SK-N-SH (cell line): Measurements from ENCODE around the gene GRIK5. TPM values are rescaled to one million over a fixed set of nuclear protein-coding genes. Genes with fewer than 3 reads are reported as not detected.
A peak's percentile ranks its signal among the peaks of the same experiment; 100 is the strongest.

Experiments used
- CTCF ChIA-PET: fragments of 300-600, 350-600 bp; formaldehyde crosslinking; extraction: SDS; loops from one replicate; lab custom pipeline; 2021; lab: Yijun Ruan, JAX
- POLR2A ChIA-PET: fragments of 350-600 bp; sonication (Branson Sonifier 250); formaldehyde crosslinking; extraction: SDS; loops from one replicate; lab custom pipeline; 2020; ENCODE audit warnings: antibody characterized with exemption, inconsistent platforms; lab: Yijun Ruan, JAX
- DNase-seq: peaks from one replicate; pipeline ENCODE4 v3.0.0; 2012
- H2AFZ ChIP-seq: fragments of 200-600 bp; sonication (generic); 2 replicates; pipeline ENCODE4 v1.8.1; 2016; ENCODE audit warnings: antibody characterized with exemption, mild to moderate bottlenecking, low read depth
- H3F3A ChIP-seq: fragments of 200-600 bp; sonication (generic); replicated peaks from 2 replicates; pipeline ENCODE3; 2016; ENCODE audit warnings: antibody characterized with exemption, mild to moderate bottlenecking; ENCODE audit not compliant: insufficient read depth
- H3K27ac ChIP-seq, 2 experiments: fragments of 200-500 bp in 1 of 2; fragments of 200-600 bp in 1 of 2; sonication (Bioruptor generic) in 1 of 2; sonication (generic), shearing (Covaris generic) in 1 of 2; 2 replicates each; pipeline versions ENCODE4 v1.5.1 to v1.6.1; 2014 to 2016; ENCODE audit warnings: low read depth in 2 of 2, inconsistent platforms in 1 of 2, low read length in 1 of 2, mild to moderate bottlenecking in 1 of 2, mixed read lengths in 1 of 2
- H3K27me3 ChIP-seq: fragments of 200-600 bp; sonication (generic), shearing (Covaris generic); 2 replicates; pipeline ENCODE4 v1.6.1; 2016; ENCODE audit warnings: mixed run types; ENCODE audit not compliant: insufficient read depth
- H3K36me3 ChIP-seq, 2 experiments: fragments of 200-500 bp in 1 of 2; fragments of 200-600 bp in 1 of 2; sonication (Bioruptor generic) in 1 of 2; sonication (generic) in 1 of 2; replicated peaks in 1 of 2; 2 replicates each; pipeline versions ENCODE3 to v1.5.1; 2014 to 2016; ENCODE audit warnings: low read length in 1 of 2, mild to moderate bottlenecking in 1 of 2; ENCODE audit not compliant: insufficient read depth in 2 of 2, control insufficient read depth in 1 of 2
- H3K4me1 ChIP-seq, 2 experiments: fragments of 200-500 bp in 1 of 2; fragments of 200-600 bp in 1 of 2; sonication (Bioruptor generic) in 1 of 2; sonication (generic), shearing (Covaris generic) in 1 of 2; 2 replicates each; pipeline versions ENCODE4 v1.5.1 to v1.6.1; 2014 to 2016; ENCODE audit warnings: low read depth in 1 of 2, low read length in 1 of 2, mixed run types in 1 of 2; ENCODE audit not compliant: insufficient read depth in 2 of 2, control insufficient read depth in 1 of 2
- H3K4me2 ChIP-seq: fragments of 200-600 bp; sonication (generic), shearing (Covaris generic); 2 replicates; pipeline ENCODE4 v1.6.1; 2017; ENCODE audit warnings: mixed run types
- H3K4me3 ChIP-seq, 2 experiments: fragments of 200-500 bp in 1 of 2; fragments of 200-600 bp in 1 of 2; sonication (Bioruptor generic) in 1 of 2; sonication (generic), shearing (Covaris generic) in 1 of 2; 2 replicates each; pipeline versions ENCODE4 v1.5.1 to v1.8.1; 2014 to 2016; ENCODE audit warnings: low read depth in 2 of 2, inconsistent platforms in 1 of 2, low read length in 1 of 2, mild to moderate bottlenecking in 1 of 2, mixed read lengths in 1 of 2, moderate library complexity in 1 of 2
- H3K79me2 ChIP-seq: fragments of 200-600 bp; sonication (generic); 2 replicates; pipeline ENCODE4 v1.8.1; 2017; ENCODE audit warnings: mild to moderate bottlenecking; ENCODE audit not compliant: insufficient read depth
- H3K9ac ChIP-seq: fragments of 200-600 bp; sonication (generic); 2 replicates; pipeline ENCODE4 v1.6.1; 2017; ENCODE audit warnings: mixed run types
- H3K9me2 ChIP-seq: fragments of 200-600 bp; sonication (generic); 2 replicates; pipeline ENCODE4 v1.6.1; 2017; ENCODE audit warnings: mixed run types
- H3K9me3 ChIP-seq: fragments of 200-600 bp; sonication (generic); 2 replicates; pipeline ENCODE4 v1.6.1; 2017; ENCODE audit warnings: mixed run types, mild to moderate bottlenecking, moderate library complexity
- H4K20me1 ChIP-seq: fragments of 200-600 bp; sonication (generic); 2 replicates; pipeline ENCODE4 v1.6.1; 2017; ENCODE audit warnings: mild to moderate bottlenecking, mixed run types; ENCODE audit not compliant: insufficient read depth
- CHD2 ChIP-seq: fragments of 150-350 bp; IDR thresholded peaks from 2 replicates; pipeline ENCODE4 v1.6.1; 2018; ENCODE audit warnings: low read length; ENCODE audit not compliant: partially characterized antibody
- FOSL2 ChIP-seq: IDR thresholded peaks from 2 replicates; pipeline ENCODE4 v1.4.0; 2012; ENCODE audit warnings: low read depth, mild to moderate bottlenecking, moderate library complexity, borderline replicate concordance
- GABPA ChIP-seq: IDR thresholded peaks from 2 replicates; pipeline ENCODE4 v1.4.0; 2012; ENCODE audit warnings: low read depth, mild to moderate bottlenecking
- IRF3 ChIP-seq: fragments of 150-350 bp; IDR thresholded peaks from 2 replicates; pipeline ENCODE4 v1.6.1; 2016; ENCODE audit warnings: mild to moderate bottlenecking, low read depth, low read length
- MXI1 ChIP-seq: IDR thresholded peaks from 2 replicates; pipeline ENCODE4 v1.6.1; 2012; ENCODE audit warnings: mild to moderate bottlenecking, low read depth, low read length, improper control_type of control experiment
- POLR2AphosphoS5 ChIP-seq: IDR thresholded peaks from 2 replicates; pipeline ENCODE4 v1.6.1; 2012; ENCODE audit warnings: low read depth, low read length
- RCOR1 ChIP-seq: fragments of 150-350 bp; IDR thresholded peaks from 2 replicates; pipeline ENCODE4 v1.6.1; 2017; ENCODE audit warnings: antibody characterized with exemption, low read length
- REST ChIP-seq: IDR thresholded peaks from 2 replicates; pipeline ENCODE4 v1.6.1; 2012; ENCODE audit warnings: mild to moderate bottlenecking, low read depth, low read length, moderate library complexity
- RFX5 ChIP-seq: IDR thresholded peaks from 2 replicates; pipeline ENCODE4 v1.6.1; 2012; ENCODE audit warnings: mild to moderate bottlenecking, improper control_type of control experiment, low read length
- RXRA ChIP-seq: IDR thresholded peaks from 2 replicates; pipeline ENCODE4 v1.4.0; 2012; ENCODE audit warnings: low read depth, mild to moderate bottlenecking, borderline replicate concordance
- SMC3 ChIP-seq: IDR thresholded peaks from 2 replicates; pipeline ENCODE4 v1.6.1; 2012; ENCODE audit warnings: low read depth, low read length, improper control_type of control experiment
- ZBTB33 ChIP-seq: IDR thresholded peaks from 2 replicates; pipeline ENCODE4 v1.4.0; 2012; ENCODE audit warnings: low read depth, borderline replicate concordance
- WGBS: methylation state at CpG from one replicate; pipeline ENCODE4 v1.1.6; 2017; ENCODE audit warnings: low lambda C conversion rate; 5-methylcytosine and 5-hydroxymethylcytosine counted together
- polyA plus RNA-seq, 3 experiments: library from polyadenylated mRNA; depleted of rRNA; stranded (reverse); fragments of >200 nt; gene quantifications; 2 replicates each; pipeline ENCODE4 v1.2.3, GENCODE V29; 2012

Gene GRIK5
- polyA plus RNA-seq, 1 of the 3 experiments (the other 2 are of a cell fraction): 2.4 TPM

- TF ChIP-seq RCOR1 (no peak), MXI1 (peak; percentile 22; the same call in 1 of the 2 replicates), GABPA (0 out of 2 replicates have a peak, but pooled peaks have one; percentile 33), RFX5 (peak; percentile 94), CHD2 (peak; percentile 93), IRF3 (peak; percentile 91), POLR2AphosphoS5 (peak; percentile 90)
Measured at GRCh38 chr19:42075616-42076379, 5.8 kb upstream of the GRIK5 start, which contains the start of gene ZNF574 (continued).

GRCh38 chr19:42075364-42075615 is 5.3 kb upstream of the GRIK5 start:
- ChIA-PET CTCF (no interaction called here), POLR2A (no interaction called here)
- no peak for DNase-seq
- H3F3A ChIP-seq: peaks cover 6% of the 10 kb centered on the region
- H3K4me2 ChIP-seq: peak overlapping the region; percentile 86
- H4K20me1 ChIP-seq: peaks cover 32% of the 10 kb centered on the region
- H3K36me3 ChIP-seq: peaks cover 17 to 18% of the 10 kb centered on the region in 2 experiments
- no peak for TF ChIP-seq SMC3
- no peak for TF ChIP-seq REST
- TF ChIP-seq IRF3: no peak
- no peak for TF ChIP-seq FOSL2
- no peak for TF ChIP-seq GABPA
- no peak for TF ChIP-seq RXRA
- no peak for TF ChIP-seq MXI1
- TF ChIP-seq ZBTB33: no peak
- TF ChIP-seq RCOR1: no peak
- peak overlapping the region; percentile 72 to 73 for H3K4me3 ChIP-seq
- no peaks in the 10 kb centered on the region for H3K9me2 ChIP-seq
- peak overlapping the region; percentile 72 to 73 for H3K27ac ChIP-seq
- H2AFZ ChIP-seq: peak overlapping the region; percentile 85
- 8% methylated on average over 3 of the region's 3 CpGs for whole genome bisulfite sequencing
- no peaks in the 10 kb centered on the region for H3K9me3 ChIP-seq
- H3K4me1 ChIP-seq: peaks cover 7 to 18% of the 10 kb centered on the region in 2 experiments; a peak in 2 of 4 replicates
- H3K9ac ChIP-seq: peak overlapping the region; percentile 93
- H3K27me3 ChIP-seq: no peaks in the 10 kb centered on the region
- peaks cover 42% of the 10 kb centered on the region for H3K79me2 ChIP-seq
